Stimulated activated naive CD8-positive, alpha-beta T cell treated with anti-CD3 and anti-CD28 coated beads, Interleukin-15, amount 100 ng/mL, for 72 hours (primary cell): ENCODE measurements around the gene ADAM15.

Experiments
- ATAC-seq: fragments of 150-1000 bp; cut with Tn5 transposase; 2 replicates; pipeline ENCODE4 v1.10.0; 2021; ENCODE audit warnings: mild to moderate bottlenecking, moderate library complexity
- DNase-seq, 2 donors: peaks; one replicate each; pipeline ENCODE4 v3.0.0; 2021 to 2022
- H3K27ac Mint-ChIP-seq, 2 donors: one replicate each; pipeline ENCODE4 v1.8.0; 2022; ENCODE audit warnings: mild to moderate bottlenecking in 2 of 2, mixed read lengths in 2 of 2, moderate library complexity in 2 of 2
- H3K27me3 Mint-ChIP-seq: one replicate; pipeline ENCODE4 v1.8.0; 2022; ENCODE audit warnings: mixed read lengths
- H3K4me1 Mint-ChIP-seq: one replicate; pipeline ENCODE4 v1.8.0; 2022; ENCODE audit warnings: mild to moderate bottlenecking, mixed read lengths
- H3K4me3 Mint-ChIP-seq, 2 donors: one replicate each; pipeline ENCODE4 v1.8.0; 2022; ENCODE audit warnings: mild to moderate bottlenecking in 2 of 2, mixed read lengths in 2 of 2, moderate library complexity in 1 of 2
- H3K9me3 Mint-ChIP-seq, 2 donors: one replicate each; pipeline ENCODE4 v1.8.0; 2022; ENCODE audit warnings: mixed read lengths in 2 of 2

ADAM15 gene, protein sequence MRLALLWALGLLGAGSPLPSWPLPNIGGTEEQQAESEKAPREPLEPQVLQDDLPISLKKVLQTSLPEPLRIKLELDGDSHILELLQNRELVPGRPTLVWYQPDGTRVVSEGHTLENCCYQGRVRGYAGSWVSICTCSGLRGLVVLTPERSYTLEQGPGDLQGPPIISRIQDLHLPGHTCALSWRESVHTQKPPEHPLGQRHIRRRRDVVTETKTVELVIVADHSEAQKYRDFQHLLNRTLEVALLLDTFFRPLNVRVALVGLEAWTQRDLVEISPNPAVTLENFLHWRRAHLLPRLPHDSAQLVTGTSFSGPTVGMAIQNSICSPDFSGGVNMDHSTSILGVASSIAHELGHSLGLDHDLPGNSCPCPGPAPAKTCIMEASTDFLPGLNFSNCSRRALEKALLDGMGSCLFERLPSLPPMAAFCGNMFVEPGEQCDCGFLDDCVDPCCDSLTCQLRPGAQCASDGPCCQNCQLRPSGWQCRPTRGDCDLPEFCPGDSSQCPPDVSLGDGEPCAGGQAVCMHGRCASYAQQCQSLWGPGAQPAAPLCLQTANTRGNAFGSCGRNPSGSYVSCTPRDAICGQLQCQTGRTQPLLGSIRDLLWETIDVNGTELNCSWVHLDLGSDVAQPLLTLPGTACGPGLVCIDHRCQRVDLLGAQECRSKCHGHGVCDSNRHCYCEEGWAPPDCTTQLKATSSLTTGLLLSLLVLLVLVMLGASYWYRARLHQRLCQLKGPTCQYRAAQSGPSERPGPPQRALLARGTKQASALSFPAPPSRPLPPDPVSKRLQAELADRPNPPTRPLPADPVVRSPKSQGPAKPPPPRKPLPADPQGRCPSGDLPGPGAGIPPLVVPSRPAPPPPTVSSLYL

DNA sequence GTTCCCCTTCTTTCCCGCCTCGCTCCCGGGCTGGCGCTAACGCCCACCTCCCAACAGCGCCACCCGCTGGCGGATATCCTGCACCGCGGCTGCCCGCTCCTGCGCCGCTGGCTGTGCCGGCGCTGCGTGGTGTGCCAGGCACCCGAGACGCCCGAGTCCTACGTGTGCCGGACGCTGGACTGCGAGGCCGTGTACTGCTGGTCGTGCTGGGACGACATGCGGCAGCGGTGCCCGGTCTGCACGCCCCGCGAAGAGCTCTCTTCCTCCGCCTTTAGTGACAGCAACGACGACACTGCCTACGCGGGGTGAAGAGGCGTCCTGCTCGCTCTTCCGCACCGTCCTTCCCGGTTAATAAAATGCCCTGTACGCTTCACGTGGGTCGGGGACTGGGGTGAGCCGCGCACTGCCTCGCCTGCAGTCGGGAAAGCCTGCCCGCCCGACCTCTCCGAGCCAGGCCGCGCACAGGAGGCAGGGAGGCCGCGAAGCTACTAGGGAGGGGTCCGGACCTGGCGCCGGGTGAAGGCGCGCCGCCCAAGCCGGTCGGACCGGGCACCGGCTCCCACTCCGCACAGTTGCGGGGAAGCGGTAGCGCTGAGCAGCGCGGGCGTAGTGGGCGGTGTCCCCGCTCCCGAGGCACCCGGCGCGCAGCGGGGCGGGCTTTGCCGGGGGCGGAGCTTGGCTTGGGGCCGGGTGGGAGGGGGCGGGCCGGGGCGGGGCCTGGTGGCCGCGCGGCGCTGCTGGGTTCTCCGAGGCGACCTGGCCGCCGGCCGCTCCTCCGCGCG is at the start of gene ADAM15:
Gene ADAM15 (plus strand): TSS at position 757 of the 782 bp plus-strand sequence. CDS start 71 bp downstream, outside the sequence.
- H3K4me1 Mint-ChIP-seq = peaks cover 33% of the 10 kb centered on the region
- no peaks in the 10 kb centered on the region for H3K9me3 Mint-ChIP-seq
- ATAC-seq = peak; percentile 78
- peak; percentile 76 to 79 for DNase-seq
- peak within 1 kb of the TSS; percentile 90 to 94 for H3K4me3 Mint-ChIP-seq
- H3K27ac Mint-ChIP-seq = peak within 1 kb of the TSS; percentile 19 to 52
- no peaks in the 10 kb centered on the region for H3K27me3 Mint-ChIP-seq

- Mint-ChIP-seq H3K27me3 (peaks cover 20% of the 10 kb centered on the region), H3K4me3 (peak overlapping the region; percentile 89 to 93), H3K27ac (peak overlapping the region; percentile 20 to 93), H3K9me3 (no peaks in the 10 kb centered on the region), H3K4me1 (peaks cover 64% of the 10 kb centered on the region)
- ATAC-seq (no peak), DNase-seq (no peak)
Measured at GRCh38 chr1:155001425-155001674, 49.8 kb upstream of the ADAM15 start.

DNA sequence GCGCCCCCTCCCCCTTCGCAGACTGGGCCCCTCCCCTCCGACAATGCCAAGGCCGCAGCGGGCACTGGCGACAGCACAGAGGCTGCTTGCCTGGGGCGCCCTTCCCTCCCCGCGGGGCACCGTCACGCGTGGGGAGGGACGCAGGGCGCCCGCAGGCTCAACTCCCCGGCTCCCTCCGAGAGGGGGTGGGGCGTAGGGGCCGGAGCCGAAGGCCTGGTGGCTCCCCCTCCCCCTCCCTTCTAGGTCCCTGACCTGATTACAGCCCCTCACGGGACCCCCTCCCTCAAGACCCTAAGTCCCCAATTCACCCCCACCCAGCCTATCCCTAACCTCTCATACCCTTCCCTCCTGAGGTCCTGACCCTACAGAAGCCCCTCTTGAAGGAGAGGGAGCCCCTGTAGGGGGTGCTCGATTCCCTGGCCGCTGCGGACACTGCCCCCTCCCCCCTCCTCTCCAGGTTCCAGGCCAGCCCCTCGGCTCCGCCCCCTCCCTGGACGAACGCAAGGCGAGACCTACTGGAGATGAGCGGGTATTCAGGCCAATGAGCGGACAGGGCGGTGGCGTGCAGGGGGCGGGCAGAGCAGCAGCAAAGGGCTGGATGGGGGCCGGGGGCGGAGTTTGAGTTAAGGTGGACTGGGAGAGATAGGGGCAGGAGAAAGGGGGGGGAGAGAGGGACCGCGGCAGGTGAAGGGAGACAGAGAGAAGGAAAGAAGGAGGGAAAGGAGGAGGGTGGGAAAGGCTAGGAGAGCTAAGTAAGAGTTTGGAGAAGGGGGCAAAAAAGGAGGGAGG is 49.2 kb upstream of the ADAM15 start:
- H3K4me1 Mint-ChIP-seq = peaks cover 70% of the 10 kb centered on the region
- DNase-seq (peak; percentile 98 to 99), ATAC-seq (peak; percentile 62)
- peaks cover 15% of the 10 kb centered on the region for H3K27me3 Mint-ChIP-seq
- H3K9me3 Mint-ChIP-seq = no peaks in the 10 kb centered on the region
- peak overlapping the region; percentile 89 to 93 for H3K4me3 Mint-ChIP-seq
- H3K27ac Mint-ChIP-seq = peak overlapping the region; percentile 93 to 94

GRCh38 chr1:155002464-155003226 is 48.5 kb upstream of the ADAM15 start, which contains the start of gene ZBTB7B:
TSS of gene ZBTB7B (plus strand) at chr1:155002802. CDS start at chr1:155014661, 11,859 bp downstream.
- Mint-ChIP-seq H3K4me1 (peaks cover 71% of the 10 kb centered on the region), H3K27me3 (peaks cover 7% of the 10 kb centered on the region), H3K4me3 (peak within 1 kb of the TSS; percentile 89 to 93), H3K9me3 (no peaks in the 10 kb centered on the region), H3K27ac (peak within 1 kb of the TSS; percentile 99)
- DNase-seq (peak in 1 of 2 donors; percentile 44), ATAC-seq (no peak)

GRCh38 chr1:155003227-155003765 is 47.8 kb upstream of the ADAM15 start:
- peaks cover 71% of the 10 kb centered on the region for H3K4me1 Mint-ChIP-seq
- H3K4me3 Mint-ChIP-seq = peak overlapping the region; percentile 89 to 93

DNA sequence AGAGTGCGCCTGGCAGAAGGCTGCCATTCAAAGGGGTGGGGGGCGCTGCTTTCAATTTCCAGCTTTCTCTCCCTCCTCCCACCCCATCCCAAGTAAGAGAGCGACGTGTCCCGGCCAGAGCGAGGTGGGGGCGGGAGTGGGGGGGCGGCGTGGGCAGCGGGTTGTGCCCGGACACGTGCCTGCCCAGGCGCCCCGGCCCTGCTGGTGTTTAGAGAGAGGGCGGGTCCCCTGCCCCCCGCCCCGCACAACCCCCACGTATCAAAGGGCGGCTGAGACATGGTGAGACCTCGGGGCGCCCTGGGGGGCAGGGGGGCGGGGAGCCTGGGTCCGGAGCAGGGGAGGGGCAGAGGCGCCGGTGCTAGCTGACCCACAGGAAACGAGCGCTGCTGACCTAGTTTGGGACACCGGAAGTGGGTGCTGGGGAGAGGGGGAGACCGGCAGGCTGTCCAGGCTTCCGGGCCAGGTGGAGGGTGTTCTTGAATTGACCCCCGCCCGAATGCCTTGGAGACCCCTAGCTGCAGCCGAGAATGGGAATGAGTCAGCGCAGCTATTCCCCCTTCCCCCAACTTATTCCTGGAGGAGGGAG is 47.3 kb upstream of the ADAM15 start:
- Mint-ChIP-seq H3K4me1 (peaks cover 71% of the 10 kb centered on the region), H3K9me3 (no peaks in the 10 kb centered on the region), H3K27ac (peak overlapping the region; percentile 99), H3K27me3 (no peaks in the 10 kb centered on the region), H3K4me3 (peak overlapping the region; percentile 89 to 93)
- ATAC-seq (no peak), DNase-seq (peak in 1 of 2 donors; percentile 65)

More at GRCh38 chr1:155003227-155003765, 47.8 kb upstream of the ADAM15 start:
- H3K27me3 Mint-ChIP-seq = peaks cover under 1% of the 10 kb centered on the region
- peak overlapping the region; percentile 99 for H3K27ac Mint-ChIP-seq
- no peak for ATAC-seq
- peak in 1 of 2 donors; percentile 39 for DNase-seq
- H3K9me3 Mint-ChIP-seq = no peaks in the 10 kb centered on the region

GRCh38 chr1:155004352-155005075 is 46.6 kb upstream of the ADAM15 start:
- peak; percentile 43 to 83 for DNase-seq
- no peaks in the 10 kb centered on the region for H3K27me3 Mint-ChIP-seq

DNA sequence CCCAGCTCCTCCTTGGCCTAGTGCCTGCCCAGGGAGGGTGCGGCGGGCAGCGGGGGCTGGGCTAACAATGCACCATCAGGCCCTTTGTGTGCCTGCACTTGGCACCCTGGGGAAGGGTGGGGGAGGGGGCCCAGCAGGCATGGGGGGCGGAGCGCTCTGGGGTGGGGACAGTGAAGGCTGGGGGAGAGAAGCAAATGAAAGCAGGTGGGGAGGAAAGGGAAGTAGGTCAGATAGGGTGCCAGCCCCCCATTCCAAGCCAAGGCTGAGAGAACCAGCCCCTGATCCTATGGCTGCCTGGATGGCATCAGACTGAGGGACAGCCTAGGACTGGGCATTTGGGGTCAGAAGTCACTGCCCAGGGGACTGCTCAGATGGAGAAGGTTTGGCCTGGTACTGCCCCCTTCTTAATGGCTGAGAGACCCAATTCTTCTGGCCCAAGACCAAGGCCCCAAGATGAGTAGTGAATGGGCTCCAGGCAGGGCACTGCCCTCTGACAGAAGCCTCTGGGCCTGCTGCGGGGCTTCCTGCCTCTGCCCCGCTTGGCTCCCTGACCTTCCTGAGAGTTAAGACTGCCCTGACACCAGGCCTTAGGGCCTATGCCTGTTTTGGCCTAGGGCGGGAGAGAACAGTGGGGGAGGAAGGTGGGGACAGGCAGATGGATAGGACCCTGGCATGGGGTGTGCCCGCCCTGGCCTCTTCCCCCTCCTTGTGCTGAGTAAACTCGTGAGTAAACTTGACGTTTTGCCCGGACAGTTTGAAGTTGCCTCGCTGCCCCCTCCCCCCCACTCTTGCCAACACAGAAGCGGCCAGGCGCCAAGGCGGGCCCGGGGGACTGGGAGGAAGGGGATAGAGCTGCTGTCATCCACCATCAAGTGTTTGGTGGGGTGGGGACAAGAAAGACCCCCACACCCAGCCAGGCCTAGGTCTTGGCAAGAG is 45.8 kb upstream of the ADAM15 start:
- peak overlapping the region; percentile 99 for H3K27ac Mint-ChIP-seq
- DNase-seq (no peak), ATAC-seq (peak; percentile 1)
- H3K4me1 Mint-ChIP-seq = peaks cover 71% of the 10 kb centered on the region
- peak overlapping the region; percentile 89 to 93 for H3K4me3 Mint-ChIP-seq
- no peaks in the 10 kb centered on the region for H3K9me3 Mint-ChIP-seq
- no peaks in the 10 kb centered on the region for H3K27me3 Mint-ChIP-seq

More at GRCh38 chr1:155004352-155005075, 46.6 kb upstream of the ADAM15 start:
- Mint-ChIP-seq H3K4me1 (peaks cover 71% of the 10 kb centered on the region), H3K4me3 (peak overlapping the region; percentile 89 to 93), H3K27ac (peak overlapping the region; percentile 99), H3K9me3 (no peaks in the 10 kb centered on the region)
- peak; percentile 30 for ATAC-seq

DNA sequence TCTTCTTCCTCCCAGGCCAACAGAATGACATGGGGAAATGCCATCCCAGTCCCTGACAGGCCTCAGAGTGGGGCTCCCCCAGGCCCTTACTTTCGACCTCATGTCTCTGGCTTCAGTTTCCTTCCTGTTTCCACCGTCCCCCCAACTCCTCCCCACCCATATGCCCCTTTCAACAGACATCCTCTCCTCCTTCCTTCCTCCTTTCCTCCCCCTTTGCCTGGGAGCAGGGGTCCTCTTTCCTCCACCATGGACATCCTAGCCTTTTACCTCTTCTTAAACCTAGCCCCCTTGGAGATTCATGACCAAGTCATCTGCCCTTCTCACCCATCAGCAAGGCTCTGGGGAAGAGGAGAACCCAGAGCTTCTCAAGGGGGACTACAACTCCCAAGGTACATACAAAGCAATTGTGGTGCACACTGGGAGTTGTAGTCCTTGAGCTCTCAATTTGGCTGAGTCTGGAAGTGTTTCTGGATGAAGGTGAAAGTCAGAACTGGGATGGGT is 44.5 kb upstream of the ADAM15 start:
- Mint-ChIP-seq H3K9me3 (no peaks in the 10 kb centered on the region), H3K27me3 (no peaks in the 10 kb centered on the region), H3K4me3 (peak overlapping the region; percentile 89 to 93), H3K27ac (peak overlapping the region; percentile 99), H3K4me1 (peaks cover 83% of the 10 kb centered on the region)
- peak; percentile 20 for ATAC-seq
- DNase-seq = peak in 1 of 2 donors; percentile 55

DNA sequence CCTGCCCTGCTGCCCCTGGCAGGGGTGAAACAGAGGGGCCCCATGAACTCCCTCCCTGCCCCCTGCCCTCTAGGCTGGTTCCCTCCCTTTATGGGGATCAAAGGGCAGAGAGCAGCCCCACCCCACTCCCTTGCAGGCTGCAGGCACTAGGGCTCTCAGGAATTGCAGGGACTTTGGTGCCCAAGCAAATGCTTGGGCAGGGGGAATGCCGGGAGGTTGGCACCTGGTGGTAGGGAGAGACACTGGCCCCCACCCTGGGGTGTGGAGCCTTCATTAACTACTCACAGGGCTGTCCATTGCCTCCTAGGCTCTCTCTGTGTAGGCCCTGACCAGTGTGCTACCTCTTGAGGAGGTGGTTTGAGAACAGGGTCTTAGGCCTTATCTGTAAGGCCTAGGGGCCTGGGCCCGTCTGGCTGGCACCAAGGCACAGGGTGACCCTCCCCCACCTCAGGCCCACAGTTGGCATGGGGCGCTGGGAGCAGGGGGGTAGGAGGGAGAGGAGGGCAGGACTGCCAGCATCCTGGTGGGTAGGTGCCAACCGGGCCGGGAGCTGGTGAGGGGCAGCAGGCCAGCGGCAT is 43.8 kb upstream of the ADAM15 start:
- no peak overlapping the region for H3K4me3 Mint-ChIP-seq
- ATAC-seq = no peak

DNA sequence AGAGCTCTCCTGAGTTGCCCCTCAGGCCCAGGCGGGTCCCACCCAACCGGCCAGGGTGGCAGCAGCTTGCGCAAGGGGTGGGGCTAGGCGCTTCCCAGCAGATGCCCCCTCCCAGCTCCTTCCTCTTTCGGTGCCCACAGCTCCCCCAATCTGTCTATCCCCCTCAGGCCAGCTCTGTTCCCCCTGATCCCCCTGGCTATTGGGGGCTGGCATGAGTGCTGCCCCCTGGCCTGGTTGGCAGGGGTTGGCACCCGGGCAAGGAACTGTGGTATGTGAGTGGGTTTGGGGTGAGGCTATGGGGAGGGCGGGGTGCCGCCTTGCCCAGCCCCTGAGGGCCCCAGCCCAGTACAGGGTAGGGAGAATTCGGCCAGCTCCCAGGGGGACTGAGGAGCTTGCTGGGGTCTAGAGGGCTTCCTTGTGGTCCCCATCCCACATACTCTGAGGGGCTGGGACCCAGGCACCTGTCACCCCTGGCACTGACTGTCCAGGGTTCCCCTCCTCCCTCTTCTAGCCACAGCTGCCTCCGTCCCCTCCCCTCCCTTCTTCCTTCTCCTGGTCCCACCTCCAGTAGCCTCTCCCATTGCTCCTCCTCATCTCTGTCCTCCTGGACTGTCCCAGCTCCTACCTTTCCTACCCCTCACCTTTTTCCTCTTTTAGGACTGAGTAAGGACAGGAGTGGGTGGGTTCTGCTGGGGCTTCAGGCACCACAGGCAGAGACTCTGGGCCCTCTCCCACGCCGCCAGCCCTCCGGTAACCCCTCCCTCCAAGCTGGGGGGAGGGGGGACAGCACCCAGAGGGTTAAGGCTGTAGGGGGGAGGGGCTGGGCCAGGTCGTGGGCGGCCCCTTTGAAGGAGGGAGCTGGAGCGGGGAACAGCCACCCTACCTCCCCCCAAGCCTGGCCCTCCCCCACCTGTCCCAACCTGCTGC is 42.8 kb upstream of the ADAM15 start:
- peak overlapping the region in 1 of 2 donors; percentile 66 for H3K4me3 Mint-ChIP-seq
- H3K4me1 Mint-ChIP-seq = peaks cover 99% of the 10 kb centered on the region
- H3K27me3 Mint-ChIP-seq = no peaks in the 10 kb centered on the region
- ATAC-seq = no peak
- DNase-seq = no peak
- no peaks in the 10 kb centered on the region for H3K9me3 Mint-ChIP-seq
- peak overlapping the region in 1 of 2 donors; percentile 89 for H3K27ac Mint-ChIP-seq

More for the DNA sequence above, 43.8 kb upstream of the ADAM15 start:
- Mint-ChIP-seq H3K27me3 (no peaks in the 10 kb centered on the region), H3K4me1 (peaks cover 90% of the 10 kb centered on the region), H3K27ac (peak overlapping the region in 1 of 2 donors; percentile 99), H3K9me3 (no peaks in the 10 kb centered on the region)
- DNase-seq = no peak
